ENCODE data around the gene PSAT1.

PSAT1 gene

GRCh38 chr9:78314550-78314949 is 17.6 kb downstream of the PSAT1 start:
- in situ Hi-C loops (cut with HindIII; ENCODE audit: low pct_unique_long_range_greater_than_20kb, low sequenced_read_pairs), result no loop called here
- no peak for TF ChIP-seq JUND (IDR thresholded peaks at IDR 0.05; ENCODE audit: low read depth)
- no peak for DNase-seq (ENCODE audit: low read depth in 1 of 2, low spot score in 1 of 2)

- DNase-seq (ENCODE audit: low read depth in 1 of 2, low spot score in 1 of 2), result peak in 1 of 2 experiments; percentile 22
- TF ChIP-seq JUND (IDR thresholded peaks at IDR 0.05; ENCODE audit: low read depth), result no peak
- in situ Hi-C loops (cut with HindIII; ENCODE audit: low pct_unique_long_range_greater_than_20kb, low sequenced_read_pairs), result no loop called here
Measured at GRCh38 chr9:78314953-78315870, 18.3 kb downstream of the PSAT1 start.

- in situ Hi-C loops (cut with HindIII; ENCODE audit: low pct_unique_long_range_greater_than_20kb, low sequenced_read_pairs), result no loop called here
- TF ChIP-seq JUND (IDR thresholded peaks at IDR 0.05; ENCODE audit: low read depth), result no peak
- DNase-seq (ENCODE audit: low read depth in 1 of 2, low spot score in 1 of 2), result no peak
Measured at GRCh38 chr9:78316166-78316892, 19.4 kb downstream of the PSAT1 start.

GRCh38 chr9:78319197-78320029 is 22.5 kb downstream of the PSAT1 start:
- no peak for DNase-seq (ENCODE audit: low read depth in 1 of 2, low spot score in 1 of 2)
- in situ Hi-C loops (cut with HindIII; ENCODE audit: low pct_unique_long_range_greater_than_20kb, low sequenced_read_pairs), result no loop called here
- no peak for TF ChIP-seq JUND (IDR thresholded peaks at IDR 0.05; ENCODE audit: low read depth)

- in situ Hi-C loops (cut with HindIII; ENCODE audit: low pct_unique_long_range_greater_than_20kb, low sequenced_read_pairs), result no loop called here
- DNase-seq (ENCODE audit: low read depth in 1 of 2, low spot score in 1 of 2), result no peak
- no peak for TF ChIP-seq JUND (IDR thresholded peaks at IDR 0.05; ENCODE audit: low read depth)
Measured at GRCh38 chr9:78320030-78320693, 23.2 kb downstream of the PSAT1 start.

GRCh38 chr9:78320875-78321496 is 24.1 kb downstream of the PSAT1 start:
- no peak for DNase-seq (ENCODE audit: low read depth in 1 of 2, low spot score in 1 of 2)
- no peak for TF ChIP-seq JUND (IDR thresholded peaks at IDR 0.05; ENCODE audit: low read depth)
- in situ Hi-C loops (cut with HindIII; ENCODE audit: low pct_unique_long_range_greater_than_20kb, low sequenced_read_pairs), result no loop called here

- in situ Hi-C loops (cut with HindIII; ENCODE audit: low pct_unique_long_range_greater_than_20kb, low sequenced_read_pairs), result no loop called here
- no peak for TF ChIP-seq JUND (IDR thresholded peaks at IDR 0.05; ENCODE audit: low read depth)
- no peak for DNase-seq (ENCODE audit: low read depth in 1 of 2, low spot score in 1 of 2)
Measured at GRCh38 chr9:78321505-78321904, 24.6 kb downstream of the PSAT1 start.

GRCh38 chr9:78324068-78324650 is 27.2 kb downstream of the PSAT1 start:
- DNase-seq (ENCODE audit: low read depth in 1 of 2, low spot score in 1 of 2), result no peak
- no peak for TF ChIP-seq JUND (IDR thresholded peaks at IDR 0.05; ENCODE audit: low read depth)
- in situ Hi-C loops (cut with HindIII; ENCODE audit: low pct_unique_long_range_greater_than_20kb, low sequenced_read_pairs), result no loop called here

- no peak for DNase-seq (ENCODE audit: low read depth in 1 of 2, low spot score in 1 of 2)
- in situ Hi-C loops (cut with HindIII; ENCODE audit: low pct_unique_long_range_greater_than_20kb, low sequenced_read_pairs), result no loop called here
- TF ChIP-seq JUND (IDR thresholded peaks at IDR 0.05; ENCODE audit: low read depth), result no peak
Measured at GRCh38 chr9:78324682-78325081, 27.8 kb downstream of the PSAT1 start.

- in situ Hi-C loops (cut with HindIII; ENCODE audit: low pct_unique_long_range_greater_than_20kb, low sequenced_read_pairs), result no loop called here
- TF ChIP-seq JUND (IDR thresholded peaks at IDR 0.05; ENCODE audit: low read depth), result no peak
- DNase-seq (ENCODE audit: low read depth in 1 of 2, low spot score in 1 of 2), result no peak
Measured at GRCh38 chr9:78325343-78325742, 28.4 kb downstream of the PSAT1 start.

- no peak for TF ChIP-seq JUND (IDR thresholded peaks at IDR 0.05; ENCODE audit: low read depth)
- no peak for DNase-seq (ENCODE audit: low read depth in 1 of 2, low spot score in 1 of 2)
- in situ Hi-C loops (cut with HindIII; ENCODE audit: low pct_unique_long_range_greater_than_20kb, low sequenced_read_pairs), result no loop called here
Measured at GRCh38 chr9:78325846-78326360, 29.0 kb downstream of the PSAT1 start.
